ENCODE results near the gene ZMIZ2.
"Not testable (repeated sequence)": the region's sequence is repeated elsewhere in the genome, so short reads cannot be mapped to it uniquely, and the experiment has no call there.

Gene ZMIZ2

DNA sequence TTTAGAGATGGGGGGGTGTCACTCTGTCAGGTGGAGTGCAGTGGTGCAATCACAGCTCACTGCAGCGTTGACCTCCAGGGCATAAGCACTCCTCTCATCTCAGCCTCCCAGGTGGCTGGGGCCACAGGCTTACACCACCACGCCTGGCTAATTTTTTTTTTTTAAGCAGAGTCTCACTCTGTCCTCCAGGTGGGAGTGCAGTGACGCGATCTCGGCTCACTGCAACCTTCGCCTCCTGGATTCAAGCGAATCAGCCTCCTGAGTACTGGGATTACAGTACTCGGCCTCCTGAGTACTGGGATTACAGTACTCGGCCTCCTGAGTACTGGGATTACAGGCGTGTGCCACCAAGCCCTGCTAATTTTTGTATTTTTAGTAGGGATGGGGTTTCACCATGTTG, 24.2 kb downstream of the ZMIZ2 start:
- DNase-seq, result no peak

DNA sequence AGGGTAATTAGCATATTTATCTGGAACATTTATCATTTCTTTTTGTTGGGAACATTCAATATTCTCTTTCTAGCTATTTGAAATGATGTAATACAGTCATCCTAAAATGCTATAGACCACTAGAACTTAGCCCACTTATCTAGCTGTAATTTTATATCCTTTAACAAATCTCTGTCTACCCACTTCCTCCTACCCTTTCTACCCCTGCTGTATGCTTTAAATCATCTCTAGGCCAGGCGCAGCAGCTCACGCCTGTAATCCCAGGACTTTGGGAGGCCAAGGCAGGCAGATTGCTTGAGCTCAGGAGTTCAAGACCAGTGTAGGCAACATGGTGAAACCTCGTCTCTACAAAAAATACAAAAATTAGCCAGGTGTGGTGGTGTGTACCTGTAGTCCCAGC, 25.8 kb downstream of the ZMIZ2 start:
- not testable (repeated sequence) for DNase-seq

DNA sequence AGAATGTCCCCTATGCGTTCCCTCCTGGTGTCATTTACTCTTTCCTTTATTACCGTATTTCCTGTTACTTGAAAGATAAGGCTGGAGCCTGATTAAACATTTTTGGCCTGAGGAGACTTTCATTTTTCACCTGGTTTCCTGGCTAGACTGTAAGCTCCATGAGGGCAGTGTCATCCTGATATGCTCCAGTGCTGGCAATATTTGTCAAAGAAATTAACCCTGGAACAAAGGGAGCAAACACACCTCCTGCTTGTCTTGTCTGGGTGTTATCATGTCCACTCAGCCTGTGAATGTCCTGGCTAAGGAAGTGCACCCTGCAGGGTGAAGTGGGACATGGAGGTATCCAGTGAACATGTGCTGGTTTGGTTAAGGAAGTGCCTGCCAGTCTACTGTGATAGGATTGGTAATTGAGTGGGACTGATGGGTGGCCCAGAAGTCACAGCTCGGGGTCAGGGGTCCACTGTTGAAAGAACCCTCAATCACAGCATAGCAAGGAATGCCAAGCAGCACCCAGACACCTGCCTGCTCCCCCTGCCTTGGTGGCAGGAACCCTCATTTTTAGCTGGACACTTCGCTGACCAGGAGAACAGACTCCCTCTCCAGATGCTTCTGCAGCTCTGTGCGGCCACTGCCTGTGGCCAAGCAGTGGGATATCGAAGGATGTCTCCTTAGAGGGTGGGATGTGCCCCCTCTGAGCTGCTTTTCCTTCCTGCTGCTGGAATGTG, 26.9 kb downstream of the ZMIZ2 start:
- DNase-seq, result no peak

DNA sequence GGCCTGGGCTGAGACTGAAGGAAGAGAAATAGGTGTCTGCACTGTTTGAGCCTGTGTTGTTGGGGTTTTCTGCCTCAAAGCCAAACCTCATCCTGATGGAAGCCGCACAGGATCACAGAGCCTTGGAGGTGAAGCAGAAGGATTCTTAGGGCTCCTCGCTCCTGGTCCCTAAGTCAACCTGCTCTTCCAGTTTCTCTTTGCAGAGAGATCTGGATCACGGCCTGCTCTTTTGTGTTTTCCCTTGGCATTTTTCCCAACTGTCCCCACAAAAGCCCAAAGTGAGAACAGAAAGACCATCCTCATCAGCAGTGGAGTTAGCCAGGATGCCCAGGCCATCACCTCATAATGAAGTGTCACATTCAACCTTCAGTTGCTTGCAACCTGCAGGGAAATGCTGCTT, 27.6 kb downstream of the ZMIZ2 start:
- DNase-seq, result no peak

DNA sequence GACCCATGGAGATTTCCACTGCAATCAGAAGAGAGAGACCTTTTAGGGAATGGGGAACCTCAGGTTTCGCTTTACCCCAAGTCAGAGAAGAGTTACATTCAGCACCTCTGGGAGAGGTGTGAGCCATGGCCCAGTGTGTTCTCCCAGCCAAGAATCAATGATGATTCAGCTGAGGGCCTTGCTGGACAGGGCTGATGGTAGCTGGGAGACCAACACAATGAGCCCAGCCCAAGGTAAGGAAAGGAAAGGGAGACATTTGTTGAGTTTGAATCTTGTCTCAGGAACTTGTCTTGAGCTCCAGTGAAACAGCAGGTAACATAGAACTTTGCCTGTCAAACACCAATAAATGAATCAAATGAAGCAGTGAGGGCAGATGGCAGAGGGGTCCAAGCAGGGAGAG, 33.8 kb downstream of the ZMIZ2 start:
- DNase-seq, result no peak

DNA sequence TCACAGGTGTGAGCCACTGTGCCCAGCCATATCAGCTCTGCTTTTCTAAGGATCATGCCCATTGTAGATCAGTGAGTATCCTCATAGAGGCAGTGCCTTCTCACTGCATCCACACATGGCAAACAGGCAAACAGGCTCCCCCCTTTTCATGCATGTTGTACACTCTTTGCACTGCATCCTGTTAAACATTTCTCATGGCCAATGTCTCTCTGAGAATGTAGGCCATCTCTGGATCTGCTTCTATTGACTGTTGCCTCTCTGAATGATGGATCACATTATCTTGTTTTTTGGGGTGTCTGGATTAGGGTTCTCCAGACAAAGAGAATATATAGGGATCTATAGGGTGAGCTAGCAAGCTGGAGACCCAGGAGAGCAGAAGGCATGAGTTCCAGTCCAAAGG, 34.8 kb downstream of the ZMIZ2 start:
- no peak for DNase-seq

DNA sequence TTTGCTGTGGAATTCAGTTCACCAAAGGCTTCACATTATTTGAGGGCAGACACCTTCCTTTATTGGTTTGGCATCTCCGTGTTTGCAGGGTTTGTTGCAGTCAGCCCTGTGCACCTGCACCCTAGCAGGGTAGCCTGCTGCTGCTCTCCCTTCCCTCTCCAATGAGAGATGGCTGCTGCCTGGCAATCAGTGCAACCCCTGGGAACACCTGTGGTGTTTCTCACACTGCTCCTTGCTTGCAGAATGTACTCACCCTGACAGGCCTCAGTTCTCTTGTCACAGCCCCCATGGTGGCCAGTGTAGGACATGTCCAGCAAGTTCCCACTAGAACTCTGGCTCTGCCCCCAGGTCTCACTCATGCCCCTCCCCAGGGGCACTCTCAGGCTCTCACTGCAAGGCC, 35.7 kb downstream of the ZMIZ2 start:
- DNase-seq, result no peak

DNA sequence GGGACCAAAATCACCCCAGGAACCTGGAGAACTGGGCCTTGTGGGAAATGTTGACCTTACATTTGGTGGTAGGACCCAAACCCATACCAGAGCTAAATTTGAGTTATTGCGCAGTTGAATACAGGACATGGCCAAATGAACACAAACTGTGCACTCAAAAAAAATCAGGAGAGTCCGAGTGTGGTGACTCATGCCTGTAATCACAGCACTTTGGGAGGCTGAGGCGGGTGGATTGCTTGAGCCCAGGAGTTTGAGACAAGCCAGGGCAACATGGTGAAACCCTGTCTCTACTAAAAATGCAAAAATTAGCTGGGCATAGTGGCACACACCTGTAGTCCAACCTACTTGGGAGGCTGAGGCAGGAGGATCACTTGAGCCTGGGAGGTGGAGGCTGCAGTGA, 36.6 kb downstream of the ZMIZ2 start:
- not testable (repeated sequence) for DNase-seq

DNA sequence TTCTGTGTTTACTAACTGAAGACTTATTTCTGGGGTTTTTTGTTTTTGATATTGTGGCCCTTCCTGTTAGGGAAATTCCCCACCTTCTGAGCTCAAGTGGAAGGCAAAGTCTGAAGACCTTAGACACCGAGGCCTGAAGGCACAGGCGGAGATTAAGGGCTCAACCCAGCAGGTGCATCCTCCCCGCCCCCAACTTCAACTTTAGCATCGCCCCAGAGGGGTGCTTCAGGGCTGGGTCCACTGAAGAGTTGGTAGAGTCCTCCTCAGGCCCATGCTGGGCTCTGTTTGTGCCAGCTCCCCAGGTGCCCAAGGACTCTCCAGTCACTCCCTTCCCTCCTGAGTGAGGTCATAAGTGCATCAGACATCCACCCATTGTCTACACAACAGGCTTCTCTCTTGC, 38.4 kb downstream of the ZMIZ2 start:
- no peak for DNase-seq

DNA sequence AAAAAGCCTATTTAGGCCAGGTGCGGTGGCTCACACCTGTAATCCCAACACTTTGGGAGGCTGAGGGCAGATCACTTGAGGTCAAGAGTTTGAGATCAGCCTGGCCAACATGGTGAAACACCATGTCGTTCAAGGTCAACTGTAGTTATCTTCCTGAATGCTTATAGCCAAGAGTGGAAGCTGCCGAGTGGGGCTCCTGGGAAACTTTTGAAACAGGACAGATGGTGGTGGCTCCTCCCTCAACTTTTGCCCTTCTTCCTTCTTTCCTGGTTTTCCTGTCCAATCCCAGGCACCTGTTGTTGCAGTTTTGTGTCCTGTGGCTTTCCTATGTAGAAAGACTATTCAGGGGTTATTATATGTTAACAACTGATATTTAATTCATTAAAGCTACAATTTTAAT, 39.1 kb downstream of the ZMIZ2 start:
- DNase-seq, result no peak

DNA sequence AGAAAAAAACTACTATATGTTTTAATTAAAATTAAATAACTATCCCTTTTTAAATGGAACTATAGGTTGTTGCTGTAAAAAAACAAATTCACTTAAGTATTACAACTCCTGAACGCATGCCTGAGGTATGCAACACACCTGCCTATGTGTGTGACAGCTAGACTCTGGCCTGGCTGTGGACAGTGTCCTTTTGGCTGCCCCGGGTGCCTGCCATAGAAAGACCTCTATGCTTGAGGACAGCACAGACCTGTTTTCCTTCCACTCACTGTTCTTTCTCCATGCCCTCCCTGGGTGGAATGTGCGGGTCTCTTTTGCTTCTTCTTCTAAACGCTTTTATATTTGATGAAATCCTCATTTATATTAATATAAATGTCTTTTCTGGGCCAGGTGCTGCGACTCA, 41.3 kb downstream of the ZMIZ2 start:
- DNase-seq, result no peak

DNA sequence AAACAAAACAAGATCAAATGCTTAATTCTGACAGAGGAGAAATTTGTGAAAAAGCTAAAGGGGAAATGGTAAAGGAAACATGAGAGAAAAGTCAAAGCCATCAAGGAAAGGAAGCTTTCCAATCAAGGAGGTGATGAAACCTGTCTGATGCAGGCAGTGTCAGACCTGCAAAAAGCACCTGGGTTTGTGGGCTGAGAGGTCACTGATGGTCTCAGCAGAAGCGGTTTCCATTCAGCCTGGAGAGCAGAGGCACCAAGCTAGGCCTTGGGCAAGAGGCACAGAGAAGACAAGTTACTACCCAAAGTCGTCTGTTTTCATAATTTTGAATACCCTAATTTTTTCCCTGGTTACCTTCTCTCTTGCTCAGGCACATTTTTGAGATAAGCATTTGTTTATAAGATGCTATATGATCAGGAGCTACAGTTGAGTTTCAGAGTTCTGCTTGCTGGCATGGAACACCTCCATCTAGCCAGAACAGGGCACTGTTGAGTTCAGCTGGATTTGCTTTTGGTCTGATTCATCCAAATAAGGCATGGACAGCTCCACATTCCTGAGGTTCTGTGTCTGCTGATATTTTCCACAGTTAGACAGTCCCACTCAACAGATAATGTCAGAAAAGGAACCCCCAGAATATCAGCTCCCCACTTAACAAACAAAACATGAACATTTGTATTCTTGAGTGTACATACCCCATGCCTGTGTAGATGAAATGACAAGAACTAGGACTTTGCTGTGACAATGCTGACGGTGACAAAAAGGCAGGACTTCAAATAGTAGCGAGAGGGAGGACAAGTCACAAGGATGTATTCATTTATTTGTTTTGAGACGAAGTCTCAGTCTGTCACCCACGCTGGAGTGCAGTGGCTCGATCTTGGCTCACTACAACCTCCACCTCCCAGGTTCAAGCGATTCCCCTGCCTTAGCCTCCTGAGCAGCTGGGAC, 42.9 kb downstream of the ZMIZ2 start:
- no peak for DNase-seq

DNA sequence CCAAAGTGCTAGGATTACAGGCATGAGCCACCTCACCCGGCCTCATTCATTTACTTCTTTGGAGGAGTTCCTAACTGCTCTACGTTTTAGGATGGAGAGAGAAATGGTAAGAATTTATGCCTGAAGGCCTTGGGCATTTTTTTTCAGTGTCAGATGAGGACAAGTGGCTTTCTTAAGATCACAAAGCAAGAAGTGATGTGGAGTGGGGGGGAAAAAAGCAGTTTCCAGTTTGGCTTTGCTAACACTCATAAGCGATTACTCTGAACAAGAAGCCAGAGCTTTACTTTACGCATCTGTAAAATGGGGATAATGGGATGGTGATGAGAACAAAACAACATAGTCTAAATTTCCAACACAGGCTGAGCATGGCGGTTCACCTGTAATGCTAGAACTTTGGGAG, 45.3 kb downstream of the ZMIZ2 start:
- no peak for DNase-seq

DNA sequence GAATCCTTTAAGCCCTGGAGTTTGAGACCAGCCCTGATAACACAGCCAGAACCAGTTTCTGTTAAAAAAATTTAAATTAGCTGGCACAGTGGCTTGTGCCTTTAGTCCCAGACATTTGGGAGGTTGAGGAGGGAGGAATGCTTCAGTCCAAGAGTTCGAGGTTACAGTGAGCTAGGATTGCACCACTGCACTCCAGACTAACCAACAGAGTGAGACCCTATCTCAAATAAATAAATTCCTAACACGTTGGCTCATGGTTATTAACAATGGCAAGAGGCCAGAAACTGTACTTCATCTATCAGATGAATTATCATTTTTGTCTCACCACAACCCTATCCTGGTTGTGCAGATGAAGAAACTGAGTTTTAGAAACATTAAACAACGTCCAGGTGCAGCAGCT, 45.7 kb downstream of the ZMIZ2 start:
- DNase-seq, result no peak

DNA sequence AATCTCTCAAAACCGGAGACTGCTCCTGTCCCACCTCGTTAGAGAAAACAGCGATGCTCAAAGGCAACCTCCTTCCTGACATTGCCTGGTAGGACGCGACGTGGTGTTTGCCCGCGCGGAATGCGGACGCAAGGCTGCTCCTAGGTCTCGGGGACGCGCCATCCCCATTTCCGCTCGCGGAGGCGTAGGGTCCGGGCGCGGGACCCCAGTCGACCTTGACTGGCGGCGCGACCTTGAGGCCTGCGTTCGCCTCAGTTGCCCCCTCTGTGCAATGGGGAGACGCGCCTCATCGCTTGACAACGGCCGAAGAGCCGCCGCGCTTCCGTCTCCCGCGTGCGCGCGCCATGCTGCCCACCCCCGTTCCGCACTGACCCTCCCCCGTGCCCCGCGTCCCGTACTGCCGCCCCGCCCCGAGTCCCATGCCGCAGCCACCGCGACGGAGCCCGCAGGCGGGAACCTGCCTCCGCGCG, 47.4 kb downstream of the ZMIZ2 start:
- no peak for DNase-seq

DNA sequence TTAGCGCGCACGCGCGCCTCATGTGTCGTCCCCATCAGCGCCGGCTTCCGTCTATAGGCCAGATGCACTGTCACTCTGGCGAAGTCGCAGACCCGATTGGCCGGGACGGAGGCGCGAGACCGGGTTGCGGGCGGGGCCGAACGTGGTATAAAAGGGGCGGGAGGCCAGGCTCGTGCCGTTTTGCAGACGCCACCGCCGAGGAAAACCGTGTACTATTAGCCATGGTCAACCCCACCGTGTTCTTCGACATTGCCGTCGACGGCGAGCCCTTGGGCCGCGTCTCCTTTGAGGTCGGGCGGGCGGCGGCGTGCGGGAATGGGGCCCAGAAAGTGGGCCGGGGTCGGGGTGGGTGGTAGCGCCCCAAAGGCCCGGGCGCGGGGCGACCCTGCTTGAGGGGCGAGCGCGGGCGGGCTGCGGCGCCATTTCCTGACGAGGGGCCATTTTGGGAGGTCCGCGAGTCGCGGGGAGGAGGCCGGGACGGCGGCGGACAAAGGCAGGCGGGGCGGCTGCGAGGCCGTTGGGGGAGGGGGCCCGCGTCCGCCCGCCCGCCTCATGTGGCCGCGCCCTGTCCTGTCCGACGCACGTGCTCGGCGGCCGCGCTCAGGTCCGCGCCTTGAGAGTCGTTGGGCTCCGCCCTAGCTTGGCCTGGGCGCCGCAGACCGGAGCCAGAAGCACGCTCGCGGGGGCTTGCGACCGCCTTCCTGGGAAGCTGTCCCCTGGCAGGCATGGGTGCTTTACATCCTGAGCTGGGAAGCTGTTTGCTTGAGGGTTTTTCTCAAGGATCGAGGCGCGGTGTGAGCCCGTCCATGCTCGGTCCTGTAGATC, 48.1 kb downstream of the ZMIZ2 start, which contains the start of gene PPIA:
TSS of gene PPIA (plus strand) at position 178 of the 825 bp plus-strand sequence. CDS start at position 222, 44 bp downstream.
- peak; percentile 99 for DNase-seq

DNA sequence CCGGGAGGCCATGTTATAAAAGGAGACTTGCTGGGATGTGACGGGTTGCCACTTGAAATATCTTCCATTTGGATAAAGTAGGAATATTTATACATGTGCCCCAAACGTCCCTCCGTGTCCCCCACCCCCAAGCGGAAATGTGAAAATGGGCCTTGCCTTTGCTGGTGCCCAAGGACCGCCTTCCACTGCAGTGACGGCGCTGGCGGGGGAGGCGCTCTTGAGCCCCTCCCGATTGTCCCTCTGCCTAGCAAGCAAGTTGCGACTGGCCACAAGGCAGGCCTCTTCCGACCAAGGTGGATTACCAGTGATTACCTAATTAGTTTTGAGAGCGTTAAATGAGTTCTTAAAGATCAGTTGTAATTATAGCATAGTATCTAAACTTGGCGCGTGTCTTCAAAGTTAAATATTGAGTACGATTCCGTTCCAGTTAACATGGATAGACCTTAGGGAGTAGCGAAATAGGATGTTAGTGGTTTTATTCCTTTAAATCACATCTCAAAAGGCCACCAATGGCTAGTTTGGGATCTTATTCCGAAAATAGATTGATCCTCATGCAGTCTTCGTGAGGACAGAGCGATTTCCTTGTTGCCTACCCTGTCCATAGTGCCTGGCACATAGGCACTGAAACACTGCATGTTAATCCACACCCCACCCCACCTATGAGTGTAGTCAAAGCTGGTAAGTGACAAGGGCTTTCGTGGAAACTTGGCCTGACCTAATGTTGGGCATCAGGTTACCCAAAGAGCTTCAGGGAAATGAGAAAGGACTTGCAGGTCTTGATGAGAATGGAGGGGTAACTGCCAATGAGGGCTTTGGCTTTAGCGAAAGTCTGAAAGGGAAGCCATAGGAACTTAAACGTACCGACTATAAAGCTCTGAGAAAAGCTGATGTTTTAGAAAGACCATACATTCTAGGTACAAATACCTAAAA, 48.9 kb downstream of the ZMIZ2 start:
- peak; percentile 71 for DNase-seq

DNA sequence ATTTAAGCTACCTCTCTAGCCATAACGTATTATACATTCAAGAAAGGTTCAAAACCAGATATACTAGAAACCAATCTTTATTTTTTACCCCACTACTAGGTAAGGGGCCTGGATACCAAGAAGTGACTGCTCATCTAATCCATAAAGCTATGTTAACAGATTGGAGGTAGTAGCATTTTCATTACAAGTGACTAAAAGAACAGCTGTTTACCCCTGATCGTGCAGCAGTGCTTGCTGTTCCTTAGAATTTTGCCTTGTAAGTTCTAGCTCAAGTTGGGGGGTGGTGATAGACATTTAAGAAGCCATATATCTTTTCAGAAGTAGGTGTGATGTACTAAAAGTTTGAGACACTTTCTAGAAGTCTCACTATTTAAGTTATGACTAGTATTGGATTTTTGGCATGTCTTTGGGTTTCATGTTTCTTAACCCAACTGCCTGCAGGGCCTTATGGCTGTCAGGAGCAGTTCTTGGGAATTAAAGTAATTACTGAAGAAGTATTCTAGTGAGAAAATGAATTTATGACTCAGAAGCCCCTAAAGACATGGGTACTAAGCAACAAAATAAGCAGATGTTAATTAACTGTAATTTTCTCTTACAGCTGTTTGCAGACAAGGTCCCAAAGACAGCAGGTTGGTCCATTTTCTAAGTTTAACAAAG, 50.1 kb downstream of the ZMIZ2 start:
- no peak for DNase-seq

DNA sequence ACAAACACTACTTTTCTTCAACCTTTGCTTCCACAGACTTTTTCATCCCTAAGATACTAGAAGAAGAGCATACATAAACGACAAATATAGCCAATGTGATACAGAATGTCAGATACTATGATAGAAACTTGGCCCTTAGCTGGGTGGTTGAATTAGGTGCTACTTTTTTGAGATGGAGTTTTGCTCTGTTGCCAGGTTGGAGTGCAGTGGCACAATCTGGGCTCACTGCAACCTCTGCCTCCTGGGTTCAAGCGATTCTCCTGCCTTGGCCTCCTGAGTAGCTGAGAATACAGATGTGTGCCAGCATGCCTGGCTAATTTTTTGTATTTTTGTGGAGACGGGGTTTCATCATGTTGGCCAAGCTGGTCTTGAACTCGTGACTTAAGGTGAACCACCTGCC, 51.3 kb downstream of the ZMIZ2 start:
- DNase-seq, result no peak

DNA sequence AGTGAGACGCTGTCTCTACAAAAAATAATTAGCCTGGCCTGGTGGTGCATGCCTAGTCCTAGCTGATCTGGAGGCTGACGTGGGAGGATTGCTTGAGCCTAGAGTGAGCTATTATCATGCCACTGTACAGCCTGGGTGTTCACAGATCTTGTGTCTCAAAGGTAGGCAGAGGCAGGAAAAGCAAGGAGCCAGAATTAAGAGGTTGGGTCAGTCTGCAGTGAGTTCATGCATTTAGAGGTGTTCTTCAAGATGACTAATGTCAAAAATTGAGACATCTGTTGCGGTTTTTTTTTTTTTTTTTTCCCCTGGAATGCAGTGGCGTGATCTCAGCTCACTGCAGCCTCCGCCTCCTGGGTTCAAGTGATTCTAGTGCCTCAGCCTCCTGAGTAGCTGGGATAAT, 53.2 kb downstream of the ZMIZ2 start:
- DNase-seq, result no peak

DNA sequence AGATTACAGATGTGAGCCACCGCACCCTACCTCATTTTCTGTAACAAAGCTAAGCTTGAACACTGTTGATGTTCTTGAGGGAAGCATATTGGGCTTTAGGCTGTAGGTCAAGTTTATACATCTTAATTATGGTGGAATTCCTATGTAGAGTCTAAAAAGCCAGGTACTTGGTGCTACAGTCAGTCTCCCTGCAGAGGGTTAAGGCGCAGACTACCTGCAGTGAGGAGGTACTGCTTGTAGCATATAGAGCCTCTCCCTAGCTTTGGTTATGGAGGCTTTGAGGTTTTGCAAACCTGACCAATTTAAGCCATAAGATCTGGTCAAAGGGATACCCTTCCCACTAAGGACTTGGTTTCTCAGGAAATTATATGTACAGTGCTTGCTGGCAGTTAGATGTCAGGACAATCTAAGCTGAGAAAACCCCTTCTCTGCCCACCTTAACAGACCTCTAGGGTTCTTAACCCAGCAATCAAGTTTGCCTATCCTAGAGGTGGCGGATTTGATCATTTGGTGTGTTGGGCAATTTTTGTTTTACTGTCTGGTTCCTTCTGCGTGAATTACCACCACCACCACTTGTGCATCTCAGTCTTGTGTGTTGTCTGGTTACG, 53.9 kb downstream of the ZMIZ2 start:
- no peak for DNase-seq
